NK-92 treated with Interleukin-12 subunit alpha and Interleukin-12 subunit beta, amount 100 ng/mL, for 24 hours (cell line): ENCODE data around the gene INPPL1.
A peak's percentile ranks its signal among the peaks of the same experiment; 100 is the strongest.
"Not testable (repeated sequence)": the region's sequence is repeated elsewhere in the genome, so short reads cannot be mapped to it uniquely, and the experiment has no call there.

ENCODE experiments used
- DNase-seq: peaks from one replicate; lab custom pipeline; 2025; lab: John Stamatoyannopoulos, UW

INPPL1 gene, protein sequence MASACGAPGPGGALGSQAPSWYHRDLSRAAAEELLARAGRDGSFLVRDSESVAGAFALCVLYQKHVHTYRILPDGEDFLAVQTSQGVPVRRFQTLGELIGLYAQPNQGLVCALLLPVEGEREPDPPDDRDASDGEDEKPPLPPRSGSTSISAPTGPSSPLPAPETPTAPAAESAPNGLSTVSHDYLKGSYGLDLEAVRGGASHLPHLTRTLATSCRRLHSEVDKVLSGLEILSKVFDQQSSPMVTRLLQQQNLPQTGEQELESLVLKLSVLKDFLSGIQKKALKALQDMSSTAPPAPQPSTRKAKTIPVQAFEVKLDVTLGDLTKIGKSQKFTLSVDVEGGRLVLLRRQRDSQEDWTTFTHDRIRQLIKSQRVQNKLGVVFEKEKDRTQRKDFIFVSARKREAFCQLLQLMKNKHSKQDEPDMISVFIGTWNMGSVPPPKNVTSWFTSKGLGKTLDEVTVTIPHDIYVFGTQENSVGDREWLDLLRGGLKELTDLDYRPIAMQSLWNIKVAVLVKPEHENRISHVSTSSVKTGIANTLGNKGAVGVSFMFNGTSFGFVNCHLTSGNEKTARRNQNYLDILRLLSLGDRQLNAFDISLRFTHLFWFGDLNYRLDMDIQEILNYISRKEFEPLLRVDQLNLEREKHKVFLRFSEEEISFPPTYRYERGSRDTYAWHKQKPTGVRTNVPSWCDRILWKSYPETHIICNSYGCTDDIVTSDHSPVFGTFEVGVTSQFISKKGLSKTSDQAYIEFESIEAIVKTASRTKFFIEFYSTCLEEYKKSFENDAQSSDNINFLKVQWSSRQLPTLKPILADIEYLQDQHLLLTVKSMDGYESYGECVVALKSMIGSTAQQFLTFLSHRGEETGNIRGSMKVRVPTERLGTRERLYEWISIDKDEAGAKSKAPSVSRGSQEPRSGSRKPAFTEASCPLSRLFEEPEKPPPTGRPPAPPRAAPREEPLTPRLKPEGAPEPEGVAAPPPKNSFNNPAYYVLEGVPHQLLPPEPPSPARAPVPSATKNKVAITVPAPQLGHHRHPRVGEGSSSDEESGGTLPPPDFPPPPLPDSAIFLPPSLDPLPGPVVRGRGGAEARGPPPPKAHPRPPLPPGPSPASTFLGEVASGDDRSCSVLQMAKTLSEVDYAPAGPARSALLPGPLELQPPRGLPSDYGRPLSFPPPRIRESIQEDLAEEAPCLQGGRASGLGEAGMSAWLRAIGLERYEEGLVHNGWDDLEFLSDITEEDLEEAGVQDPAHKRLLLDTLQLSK

DNA sequence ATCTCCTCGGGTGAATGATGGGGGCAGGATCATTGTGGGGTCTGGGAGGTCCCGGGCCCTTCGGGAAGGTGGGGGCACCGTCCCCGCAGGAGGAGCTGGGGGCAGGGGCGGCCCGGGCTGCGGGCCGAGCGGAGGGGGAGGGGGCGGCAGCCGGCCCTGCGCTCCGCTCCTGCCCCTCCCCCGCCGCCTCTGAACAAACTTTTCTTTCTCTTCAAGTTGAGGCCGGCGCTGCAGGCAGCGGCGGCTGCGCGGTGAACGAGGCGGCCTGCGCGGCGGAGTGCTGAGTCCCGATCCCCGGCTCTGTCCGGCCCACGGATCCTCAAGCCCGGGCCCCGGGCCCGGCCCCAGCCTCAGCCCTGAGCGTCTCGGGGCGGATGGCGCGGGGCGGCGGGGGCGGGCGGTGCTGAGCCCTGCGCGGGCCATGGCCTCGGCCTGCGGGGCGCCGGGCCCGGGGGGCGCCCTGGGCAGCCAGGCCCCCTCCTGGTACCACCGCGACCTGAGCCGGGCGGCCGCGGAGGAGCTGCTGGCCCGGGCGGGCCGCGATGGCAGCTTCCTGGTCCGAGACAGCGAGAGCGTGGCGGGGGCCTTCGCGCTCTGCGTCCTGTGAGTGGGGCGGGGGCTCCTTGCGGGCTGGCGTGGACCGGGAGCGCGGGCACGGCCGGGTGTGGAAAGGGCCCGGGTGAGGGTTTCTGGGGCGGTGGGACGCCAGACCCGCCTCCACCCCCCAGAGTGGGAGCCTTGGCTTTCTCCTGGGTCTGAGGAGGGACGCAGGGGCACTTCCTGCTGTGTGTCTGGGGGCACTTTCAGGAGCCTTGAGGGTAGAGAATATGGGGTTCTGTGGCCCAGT, at the start of gene INPPL1:
Gene INPPL1, plus strand, starts transcription at position 204 of the 847 bp plus-strand sequence. Its CDS starts 218 bp downstream, at position 422.
- peak; percentile 37 for DNase-seq

DNA sequence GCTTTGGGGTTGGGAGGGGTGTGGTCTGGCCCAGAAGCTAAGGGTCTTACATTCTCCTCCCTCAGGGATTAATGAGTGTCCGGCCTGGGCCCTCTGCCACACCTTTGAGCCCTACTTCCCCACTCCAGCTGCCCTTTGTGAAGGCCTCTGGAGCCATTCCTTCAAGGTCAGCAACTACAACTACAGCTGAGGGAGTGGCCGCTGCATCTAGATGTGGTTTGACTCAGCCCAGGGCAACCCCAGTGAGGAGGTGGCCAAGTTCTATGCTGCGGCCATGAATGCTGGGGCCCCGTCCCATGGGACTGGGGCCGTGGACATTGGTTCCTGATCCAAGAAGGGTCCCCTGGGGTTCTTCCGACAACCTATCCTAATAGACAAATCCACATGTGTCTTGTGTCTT, 46.9 kb upstream of the INPPL1 start:
- no peak for DNase-seq

DNA sequence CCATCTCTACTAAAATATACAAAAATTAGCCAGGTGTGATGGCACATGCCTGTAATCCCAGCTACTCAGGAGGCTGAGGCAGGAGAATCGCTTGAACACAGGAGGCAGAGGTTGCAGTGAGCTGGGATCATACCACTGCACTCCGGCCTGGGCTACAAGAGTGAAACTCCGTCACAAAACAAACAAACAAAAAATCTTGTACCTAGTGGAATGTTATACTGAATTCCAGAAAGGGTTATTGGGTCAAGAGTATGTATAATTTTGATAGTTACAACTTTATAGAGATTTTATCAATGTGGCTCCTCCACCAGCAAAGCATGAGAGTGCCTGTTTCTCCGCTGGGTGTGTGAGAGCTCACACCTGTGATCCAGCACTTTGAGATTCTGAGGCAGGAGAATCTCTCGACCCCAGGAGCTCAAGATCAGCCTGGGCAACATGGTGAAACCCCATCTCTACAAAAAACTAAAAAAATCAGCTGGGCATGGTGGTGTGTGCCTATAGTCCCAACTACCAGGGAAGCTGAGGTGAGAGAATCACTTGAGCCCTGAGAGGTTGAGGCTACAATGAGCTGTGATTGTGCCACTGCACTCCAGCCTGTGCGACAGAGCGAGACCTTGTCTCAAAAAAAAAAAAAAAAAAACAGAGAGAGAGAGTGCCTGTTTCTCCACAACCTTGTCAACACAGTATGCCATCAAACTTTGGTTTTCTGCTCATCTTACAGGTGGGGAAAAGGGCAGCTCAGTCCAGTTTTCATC, 45.3 kb upstream of the INPPL1 start:
- no peak for DNase-seq

DNA sequence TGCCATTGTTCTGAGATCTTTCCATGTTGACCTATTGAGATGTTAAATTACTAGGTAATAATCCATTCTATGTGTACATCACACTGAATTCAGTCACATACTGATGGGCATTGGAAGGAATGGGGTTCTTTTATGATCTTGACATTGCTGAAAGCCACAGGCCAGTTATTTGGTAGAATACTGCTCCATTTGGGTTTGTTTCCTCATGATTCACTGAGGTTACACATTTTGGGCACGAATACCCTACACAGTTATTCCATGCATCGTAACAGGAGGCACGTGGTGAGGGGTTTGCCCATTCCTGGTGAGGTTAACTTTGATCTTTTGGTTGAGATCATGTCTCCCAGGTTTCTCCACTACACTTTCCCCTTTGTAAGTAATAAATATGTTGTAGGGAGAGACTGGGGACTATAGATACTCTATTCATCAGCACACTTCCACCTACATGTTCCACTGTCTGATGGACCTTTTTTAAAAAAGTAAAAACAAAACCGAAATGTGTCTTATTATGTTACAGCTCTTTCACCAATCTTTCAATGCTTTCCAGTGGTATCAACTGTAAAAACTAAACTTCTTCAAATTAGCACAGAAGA, 44.7 kb upstream of the INPPL1 start:
- no peak for DNase-seq

DNA sequence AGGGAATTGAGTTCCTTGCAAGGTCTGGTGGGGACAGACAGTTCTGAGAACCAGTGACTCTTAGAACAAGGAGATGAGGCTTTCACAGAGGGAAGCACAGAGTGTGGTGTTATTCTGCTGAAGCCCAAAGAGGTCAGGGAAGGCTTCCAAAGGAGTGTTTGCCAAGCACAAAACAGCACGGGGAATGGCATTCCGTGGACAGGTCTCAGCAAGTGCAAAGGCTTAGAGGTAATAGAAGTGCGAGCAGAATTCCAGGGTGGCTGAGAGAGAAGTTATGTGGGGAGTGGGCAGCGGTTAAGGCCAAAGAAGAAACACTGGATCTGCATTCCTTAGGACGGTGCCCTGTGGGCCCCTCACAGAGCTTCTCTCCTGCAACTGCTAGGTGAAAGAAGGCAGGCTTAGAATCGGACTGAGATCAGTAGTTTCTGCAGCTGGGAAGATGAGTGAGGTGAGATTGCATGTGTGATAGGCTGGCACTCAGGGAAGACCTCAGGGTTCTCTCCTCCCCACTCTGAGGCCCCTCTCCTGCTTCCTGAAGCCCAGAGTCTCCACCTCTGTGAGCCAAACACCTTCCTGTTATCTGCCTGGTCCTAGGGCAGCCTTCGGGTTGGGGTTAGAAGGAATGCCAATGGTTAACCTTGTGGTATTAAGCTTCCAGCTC, 43.5 kb upstream of the INPPL1 start:
- not testable (repeated sequence) for DNase-seq

DNA sequence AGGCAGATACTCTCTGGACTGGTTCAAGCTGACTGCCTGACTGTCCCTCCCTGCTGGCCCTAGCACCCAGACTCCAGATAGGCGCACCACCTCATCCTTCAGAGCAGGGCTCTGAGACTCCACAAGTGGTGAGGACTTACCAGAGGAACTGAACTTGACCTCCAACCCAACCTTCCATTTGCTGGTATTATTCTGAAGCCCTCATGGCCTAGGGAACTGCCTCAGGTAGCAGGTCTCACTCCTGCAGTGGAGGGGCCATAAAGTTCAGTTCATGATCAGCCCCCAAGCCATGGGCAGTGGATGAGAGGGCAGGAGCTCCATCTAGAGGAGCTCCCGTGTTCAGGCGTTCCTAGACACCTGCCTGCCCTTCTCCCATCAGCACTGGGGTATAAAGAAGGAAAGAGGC, 43.0 kb upstream of the INPPL1 start:
- DNase-seq: not testable (repeated sequence)

DNA sequence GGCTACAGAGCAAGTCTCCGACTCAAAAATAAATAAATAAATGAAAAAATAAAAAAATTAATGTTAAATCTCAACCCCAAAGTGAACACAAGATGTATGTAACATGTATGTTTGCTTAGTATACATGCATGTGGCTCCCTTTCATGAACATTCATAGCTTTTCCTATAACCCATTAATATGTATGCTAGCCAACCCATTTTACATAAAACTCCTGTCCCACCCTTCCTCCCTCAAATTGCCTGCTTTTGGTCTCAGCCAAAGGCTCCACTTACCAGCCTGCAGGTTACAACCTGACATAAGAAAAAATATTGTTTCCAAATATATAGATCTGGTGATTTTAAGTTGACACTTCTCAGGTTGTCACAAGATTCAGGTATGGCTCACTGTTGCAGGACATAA, 36.3 kb upstream of the INPPL1 start:
- DNase-seq: no peak

DNA sequence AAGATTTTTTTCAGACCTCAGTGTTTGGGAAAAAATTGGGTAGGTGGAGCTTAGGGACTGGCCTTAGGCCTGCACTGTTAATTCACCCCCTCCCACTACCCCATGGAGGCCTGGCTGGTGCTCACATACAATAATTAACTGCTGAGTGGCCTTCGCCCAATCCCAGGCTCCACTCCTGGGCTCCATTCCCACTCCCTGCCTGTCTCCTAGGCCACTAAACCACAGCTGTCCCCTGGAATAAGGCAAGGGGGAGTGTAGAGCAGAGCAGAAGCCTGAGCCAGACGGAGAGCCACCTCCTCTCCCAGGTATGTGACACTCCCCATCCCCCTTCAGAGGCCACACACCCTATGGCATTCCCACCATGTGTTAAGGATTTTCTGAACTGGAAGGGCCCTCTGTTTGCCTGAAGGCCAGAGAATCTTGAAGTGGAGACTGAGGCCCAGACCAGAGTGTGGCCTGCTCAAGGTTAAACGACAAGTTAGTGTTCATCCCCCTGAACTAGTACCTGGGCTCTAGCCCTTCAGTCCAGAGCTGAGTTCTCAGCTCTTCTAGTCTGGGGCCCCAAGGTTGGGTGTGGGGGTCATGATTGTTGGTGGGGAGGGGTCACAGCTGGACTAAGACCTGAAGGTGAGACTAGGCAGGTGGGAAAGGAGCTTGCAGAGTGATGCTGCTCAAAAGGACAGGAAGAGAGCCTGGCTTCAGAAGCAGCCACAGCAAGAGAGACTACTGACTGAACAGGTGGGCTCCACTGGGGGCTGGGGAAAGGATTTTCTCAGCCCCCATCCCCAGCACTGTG, 34.9 kb upstream of the INPPL1 start:
- DNase-seq: no peak

DNA sequence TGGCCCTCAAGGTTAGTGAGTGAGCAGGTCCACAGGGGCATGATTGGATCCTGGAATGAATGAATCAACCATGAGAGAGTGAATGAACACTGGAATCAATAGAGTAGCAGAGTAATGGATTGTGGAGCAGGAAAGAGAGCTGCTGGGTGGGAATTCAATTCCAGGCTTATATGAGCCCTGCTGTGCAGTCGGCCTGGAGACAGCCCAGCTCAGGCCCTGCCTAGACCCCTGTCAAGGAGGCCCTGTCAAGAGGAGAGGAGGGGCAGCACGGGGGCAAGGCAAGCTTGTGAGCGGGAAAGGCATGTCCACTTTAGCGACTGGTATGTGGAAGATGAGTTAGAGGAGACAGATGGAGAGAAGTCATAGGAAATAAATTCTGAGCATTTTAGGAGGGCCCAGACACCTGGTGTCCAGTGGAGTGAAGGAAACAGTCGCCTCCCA, 33.9 kb upstream of the INPPL1 start:
- DNase-seq: no peak

DNA sequence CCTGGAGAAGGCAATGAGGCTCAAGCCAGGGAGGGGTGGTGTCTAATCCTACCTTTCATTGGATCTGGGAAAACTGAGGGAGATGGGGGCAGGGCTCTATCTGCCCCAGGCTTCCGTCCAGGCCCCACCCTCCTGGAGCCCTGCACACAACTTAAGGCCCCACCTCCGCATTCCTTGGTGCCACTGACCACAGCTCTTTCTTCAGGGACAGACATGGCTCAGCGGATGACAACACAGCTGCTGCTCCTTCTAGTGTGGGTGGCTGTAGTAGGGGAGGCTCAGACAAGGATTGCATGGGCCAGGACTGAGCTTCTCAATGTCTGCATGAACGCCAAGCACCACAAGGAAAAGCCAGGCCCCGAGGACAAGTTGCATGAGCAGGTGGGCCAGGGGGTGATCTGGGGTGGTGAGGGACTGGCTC, 32.6 kb upstream of the INPPL1 start, which contains the start of gene FOLR1:
Gene FOLR1, plus strand, starts transcription at position 180 of the 421 bp plus-strand sequence. Its CDS starts 34 bp downstream, at position 214.
- DNase-seq: no peak

DNA sequence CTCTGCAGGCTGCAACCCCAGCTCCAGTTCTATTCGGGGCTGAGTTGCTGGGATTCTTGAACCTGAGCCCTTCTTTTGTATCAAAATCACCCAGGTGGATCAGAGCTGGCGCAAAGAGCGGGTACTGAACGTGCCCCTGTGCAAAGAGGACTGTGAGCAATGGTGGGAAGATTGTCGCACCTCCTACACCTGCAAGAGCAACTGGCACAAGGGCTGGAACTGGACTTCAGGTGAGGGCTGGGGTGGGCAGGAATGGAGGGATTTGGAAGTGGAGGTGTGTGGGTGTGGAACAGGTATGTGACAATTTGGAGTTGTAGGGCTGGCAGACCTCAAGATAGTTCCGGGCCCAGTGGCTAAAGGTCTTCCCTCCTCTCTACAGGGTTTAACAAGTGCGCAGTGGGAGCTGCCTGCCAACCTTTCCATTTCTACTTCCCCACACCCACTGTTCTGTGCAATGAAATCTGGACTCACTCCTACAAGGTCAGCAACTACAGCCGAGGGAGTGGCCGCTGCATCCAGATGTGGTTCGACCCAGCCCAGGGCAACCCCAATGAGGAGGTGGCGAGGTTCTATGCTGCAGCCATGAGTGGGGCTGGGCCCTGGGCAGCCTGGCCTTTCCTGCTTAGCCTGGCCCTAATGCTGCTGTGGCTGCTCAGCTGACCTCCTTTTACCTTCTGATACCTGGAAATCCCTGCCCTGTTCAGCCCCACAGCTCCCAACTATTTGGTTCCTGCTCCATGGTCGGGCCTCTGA, 28.9 kb upstream of the INPPL1 start:
- DNase-seq: no peak

DNA sequence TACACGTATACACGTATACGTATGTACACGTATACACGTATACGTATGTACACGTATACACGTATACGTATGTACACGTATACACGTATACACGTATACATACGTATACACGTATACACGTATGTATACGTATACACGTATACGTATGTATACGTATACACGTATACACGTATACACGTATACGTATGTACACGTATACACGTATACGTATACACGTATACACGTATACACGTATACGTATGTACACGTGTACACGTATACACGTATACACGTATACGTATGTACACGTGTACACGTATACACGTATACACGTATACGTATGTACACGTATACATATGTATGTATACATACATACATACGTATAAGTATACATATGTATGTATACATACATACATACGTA, 23.1 kb upstream of the INPPL1 start:
- DNase-seq: not testable (repeated sequence)

DNA sequence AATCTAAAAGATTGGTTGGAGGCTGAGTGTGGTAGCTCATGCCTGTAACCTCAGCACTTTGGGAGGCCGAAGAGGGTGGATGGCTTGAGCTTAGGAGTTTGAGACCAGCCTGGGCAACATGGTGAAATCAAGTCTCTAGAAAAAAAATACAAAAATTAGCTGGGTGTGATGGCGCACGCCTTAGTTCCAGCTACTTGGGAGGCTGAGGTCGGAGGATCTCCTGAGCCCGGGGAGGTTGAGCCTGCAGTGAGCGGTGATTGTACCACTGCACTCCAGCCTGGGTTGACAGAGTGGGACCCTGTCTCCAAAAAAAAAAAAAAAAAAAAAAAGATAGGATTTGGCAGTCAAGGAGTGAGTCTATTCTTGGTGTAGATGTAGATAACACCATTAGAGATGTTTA, 22.0 kb upstream of the INPPL1 start:
- no peak for DNase-seq

DNA sequence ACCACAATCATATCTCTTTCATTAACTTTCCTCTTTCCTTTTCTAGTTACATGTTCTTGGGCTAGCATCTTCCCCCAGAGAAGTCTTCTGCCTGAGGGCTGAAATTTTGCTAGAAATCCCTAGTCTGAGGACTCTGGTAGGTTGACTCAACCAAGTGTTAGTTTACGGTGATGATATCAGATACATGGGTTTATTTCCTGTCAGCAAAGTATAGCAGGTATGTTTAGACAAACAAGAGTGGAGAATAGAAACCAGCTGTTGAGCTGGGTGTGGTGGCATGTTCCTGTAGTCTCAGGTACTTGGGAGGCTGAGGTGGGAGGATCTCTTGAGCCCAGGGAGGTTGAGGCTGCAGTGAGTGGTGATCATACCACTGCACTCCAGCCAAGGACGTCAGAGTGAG, 21.4 kb upstream of the INPPL1 start:
- no peak for DNase-seq

DNA sequence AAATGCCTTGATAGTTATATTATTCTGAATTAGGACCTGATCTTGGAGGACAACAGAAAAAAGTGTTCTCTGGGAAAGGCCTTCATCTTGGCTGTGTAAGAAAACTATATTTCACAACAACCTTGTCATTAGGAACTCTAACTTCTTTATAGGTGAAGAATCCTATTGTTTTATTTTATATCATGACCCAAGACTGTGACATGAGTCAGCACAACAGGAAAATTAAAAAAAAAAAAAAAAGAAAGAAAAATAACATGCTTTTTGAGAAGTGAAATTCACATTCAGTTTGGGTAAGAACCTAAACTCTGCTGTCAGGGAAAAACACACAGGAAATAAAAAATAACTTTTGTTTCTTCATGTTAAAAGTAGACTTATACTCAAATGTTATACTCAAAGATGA, 19.7 kb upstream of the INPPL1 start:
- no peak for DNase-seq

DNA sequence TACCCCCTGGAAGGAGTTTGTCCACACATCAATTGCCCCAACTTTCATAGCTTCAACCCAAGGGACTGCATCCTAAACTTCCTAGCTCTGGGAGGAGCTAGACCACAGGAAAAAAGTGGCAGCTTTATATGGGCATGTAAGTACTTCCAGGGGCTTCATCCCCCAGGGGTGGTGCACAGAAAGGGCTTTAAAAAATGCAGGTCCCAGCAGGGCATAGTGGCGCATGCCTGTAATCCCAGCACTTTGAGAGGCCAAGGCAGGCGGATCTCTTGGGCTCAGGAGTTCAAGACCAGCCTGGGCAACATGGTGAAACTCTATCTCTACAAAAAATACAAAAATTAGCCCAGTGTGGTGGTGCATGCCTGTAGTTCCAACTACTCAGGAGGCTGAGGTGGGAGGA, 17.8 kb upstream of the INPPL1 start:
- DNase-seq: not testable (repeated sequence)

DNA sequence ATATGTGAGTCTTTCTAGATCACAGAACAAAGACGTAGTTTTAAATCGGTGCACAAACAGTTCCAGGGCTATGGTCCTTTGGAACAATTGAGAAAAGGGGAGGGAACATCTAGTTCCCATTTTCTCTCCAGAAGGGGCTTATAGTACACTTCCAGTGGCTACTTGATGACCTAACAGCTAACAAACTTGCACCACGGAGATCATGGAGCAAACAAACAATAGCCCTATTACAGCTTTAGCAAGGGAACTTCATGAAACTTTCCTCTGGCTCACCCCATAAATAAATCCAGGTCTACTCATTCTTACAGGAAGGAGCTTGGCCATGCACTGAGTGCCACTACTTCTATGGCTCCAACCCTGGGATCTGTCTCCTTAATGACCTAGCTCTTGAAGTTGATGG, 16.3 kb upstream of the INPPL1 start:
- DNase-seq: no peak

DNA sequence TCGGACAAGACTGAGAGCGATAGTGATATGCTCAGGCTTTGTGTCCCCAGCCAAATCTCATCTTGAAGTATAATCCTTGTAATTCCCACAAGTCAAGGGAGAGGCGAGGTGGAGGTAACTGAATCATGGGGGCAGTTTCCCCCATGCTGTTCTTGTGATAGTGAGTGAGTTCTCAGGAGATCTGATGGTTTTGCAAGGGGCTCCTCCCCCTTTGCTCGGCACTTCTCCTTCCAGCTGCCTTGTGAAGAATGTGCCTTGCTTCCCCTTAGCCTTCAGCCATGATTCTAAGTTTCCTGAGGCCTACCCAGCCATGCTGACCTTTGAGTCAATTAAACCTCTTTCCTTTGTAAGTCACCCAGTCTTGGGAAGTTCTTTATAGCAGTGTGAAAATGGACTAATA, 15.5 kb upstream of the INPPL1 start:
- no peak for DNase-seq
